SK-N-SH (cell line): ENCODE data around the gene SGPP2. TPM values are rescaled to one million over a fixed set of nuclear protein-coding genes. Genes with fewer than 3 reads are reported as not detected.

Source experiments
- CTCF ChIA-PET: fragments of 300-600, 350-600 bp; formaldehyde crosslinking; extraction: SDS; loops from one replicate; lab custom pipeline; 2021; lab: Yijun Ruan, JAX
- POLR2A ChIA-PET: fragments of 350-600 bp; sonication (Branson Sonifier 250); formaldehyde crosslinking; extraction: SDS; loops from one replicate; lab custom pipeline; 2020; ENCODE audit warnings: antibody characterized with exemption, inconsistent platforms; lab: Yijun Ruan, JAX
- DNase-seq: peaks from one replicate; pipeline ENCODE4 v3.0.0; 2012
- H2AFZ ChIP-seq: fragments of 200-600 bp; sonication (generic); 2 replicates; pipeline ENCODE4 v1.8.1; 2016; ENCODE audit warnings: antibody characterized with exemption, mild to moderate bottlenecking, low read depth
- H3F3A ChIP-seq: fragments of 200-600 bp; sonication (generic); replicated peaks from 2 replicates; pipeline ENCODE3; 2016; ENCODE audit warnings: antibody characterized with exemption, mild to moderate bottlenecking; ENCODE audit not compliant: insufficient read depth
- H3K27ac ChIP-seq, 2 experiments: fragments of 200-500 bp in 1 of 2; fragments of 200-600 bp in 1 of 2; sonication (Bioruptor generic) in 1 of 2; sonication (generic), shearing (Covaris generic) in 1 of 2; 2 replicates each; pipeline versions ENCODE4 v1.5.1 to v1.6.1; 2014 to 2016; ENCODE audit warnings: low read depth in 2 of 2, inconsistent platforms in 1 of 2, low read length in 1 of 2, mild to moderate bottlenecking in 1 of 2, mixed read lengths in 1 of 2
- H3K27me3 ChIP-seq: fragments of 200-600 bp; sonication (generic), shearing (Covaris generic); 2 replicates; pipeline ENCODE4 v1.6.1; 2016; ENCODE audit warnings: mixed run types; ENCODE audit not compliant: insufficient read depth
- H3K36me3 ChIP-seq, 2 experiments: fragments of 200-500 bp in 1 of 2; fragments of 200-600 bp in 1 of 2; sonication (Bioruptor generic) in 1 of 2; sonication (generic) in 1 of 2; replicated peaks in 1 of 2; 2 replicates each; pipeline versions ENCODE3 to v1.5.1; 2014 to 2016; ENCODE audit warnings: low read length in 1 of 2, mild to moderate bottlenecking in 1 of 2; ENCODE audit not compliant: insufficient read depth in 2 of 2, control insufficient read depth in 1 of 2
- H3K4me1 ChIP-seq, 2 experiments: fragments of 200-500 bp in 1 of 2; fragments of 200-600 bp in 1 of 2; sonication (Bioruptor generic) in 1 of 2; sonication (generic), shearing (Covaris generic) in 1 of 2; 2 replicates each; pipeline versions ENCODE4 v1.5.1 to v1.6.1; 2014 to 2016; ENCODE audit warnings: low read depth in 1 of 2, low read length in 1 of 2, mixed run types in 1 of 2; ENCODE audit not compliant: insufficient read depth in 2 of 2, control insufficient read depth in 1 of 2
- H3K4me2 ChIP-seq: fragments of 200-600 bp; sonication (generic), shearing (Covaris generic); 2 replicates; pipeline ENCODE4 v1.6.1; 2017; ENCODE audit warnings: mixed run types
- H3K4me3 ChIP-seq, 2 experiments: fragments of 200-500 bp in 1 of 2; fragments of 200-600 bp in 1 of 2; sonication (Bioruptor generic) in 1 of 2; sonication (generic), shearing (Covaris generic) in 1 of 2; 2 replicates each; pipeline versions ENCODE4 v1.5.1 to v1.8.1; 2014 to 2016; ENCODE audit warnings: low read depth in 2 of 2, inconsistent platforms in 1 of 2, low read length in 1 of 2, mild to moderate bottlenecking in 1 of 2, mixed read lengths in 1 of 2, moderate library complexity in 1 of 2
- H3K79me2 ChIP-seq: fragments of 200-600 bp; sonication (generic); 2 replicates; pipeline ENCODE4 v1.8.1; 2017; ENCODE audit warnings: mild to moderate bottlenecking; ENCODE audit not compliant: insufficient read depth
- H3K9ac ChIP-seq: fragments of 200-600 bp; sonication (generic); 2 replicates; pipeline ENCODE4 v1.6.1; 2017; ENCODE audit warnings: mixed run types
- H3K9me2 ChIP-seq: fragments of 200-600 bp; sonication (generic); 2 replicates; pipeline ENCODE4 v1.6.1; 2017; ENCODE audit warnings: mixed run types
- H3K9me3 ChIP-seq: fragments of 200-600 bp; sonication (generic); 2 replicates; pipeline ENCODE4 v1.6.1; 2017; ENCODE audit warnings: mixed run types, mild to moderate bottlenecking, moderate library complexity
- H4K20me1 ChIP-seq: fragments of 200-600 bp; sonication (generic); 2 replicates; pipeline ENCODE4 v1.6.1; 2017; ENCODE audit warnings: mild to moderate bottlenecking, mixed run types; ENCODE audit not compliant: insufficient read depth
- CHD2 ChIP-seq: fragments of 150-350 bp; IDR thresholded peaks from 2 replicates; pipeline ENCODE4 v1.6.1; 2018; ENCODE audit warnings: low read length; ENCODE audit not compliant: partially characterized antibody
- EP300 ChIP-seq, 2 experiments: IDR thresholded peaks; 2 replicates each; pipeline versions ENCODE4 v1.4.0 to v1.6.1; 2012; ENCODE audit warnings: borderline replicate concordance in 1 of 2, low read depth in 1 of 2, low read length in 1 of 2
- FOSL2 ChIP-seq: IDR thresholded peaks from 2 replicates; pipeline ENCODE4 v1.4.0; 2012; ENCODE audit warnings: low read depth, mild to moderate bottlenecking, moderate library complexity, borderline replicate concordance
- FOXM1 ChIP-seq: IDR thresholded peaks from 2 replicates; pipeline ENCODE4 v1.4.0; 2012; ENCODE audit warnings: low read depth, mild to moderate bottlenecking
- JUND ChIP-seq: IDR thresholded peaks from 2 replicates; pipeline ENCODE4 v1.4.0; 2012
- MEF2A ChIP-seq: IDR thresholded peaks from 2 replicates; pipeline ENCODE4 v1.4.0; 2012; ENCODE audit warnings: low read depth, borderline replicate concordance
- MXI1 ChIP-seq: IDR thresholded peaks from 2 replicates; pipeline ENCODE4 v1.6.1; 2012; ENCODE audit warnings: mild to moderate bottlenecking, low read depth, low read length, improper control_type of control experiment
- POLR2AphosphoS5 ChIP-seq: IDR thresholded peaks from 2 replicates; pipeline ENCODE4 v1.6.1; 2012; ENCODE audit warnings: low read depth, low read length
- RCOR1 ChIP-seq: fragments of 150-350 bp; IDR thresholded peaks from 2 replicates; pipeline ENCODE4 v1.6.1; 2017; ENCODE audit warnings: antibody characterized with exemption, low read length
- RXRA ChIP-seq: IDR thresholded peaks from 2 replicates; pipeline ENCODE4 v1.4.0; 2012; ENCODE audit warnings: low read depth, mild to moderate bottlenecking, borderline replicate concordance
- SIN3A ChIP-seq: IDR thresholded peaks from 2 replicates; pipeline ENCODE4 v1.6.1; 2012; ENCODE audit warnings: low read depth, mild to moderate bottlenecking, low read length, moderate library complexity, borderline replicate concordance
- TEAD4 ChIP-seq: IDR thresholded peaks from 2 replicates; pipeline ENCODE4 v1.4.0; 2012; ENCODE audit warnings: mild to moderate bottlenecking, borderline replicate concordance; ENCODE audit not compliant: insufficient read depth
- YY1 ChIP-seq: IDR thresholded peaks from 2 replicates; pipeline ENCODE4 v1.4.0; 2012; ENCODE audit warnings: low read depth, mild to moderate bottlenecking
- WGBS: methylation state at CpG from one replicate; pipeline ENCODE4 v1.1.6; 2017; ENCODE audit warnings: low lambda C conversion rate; 5-methylcytosine and 5-hydroxymethylcytosine counted together
- polyA plus RNA-seq, 3 experiments: library from polyadenylated mRNA; depleted of rRNA; stranded (reverse); fragments of >200 nt; gene quantifications; 2 replicates each; pipeline ENCODE4 v1.2.3, GENCODE V29; 2012
- TF ChIP-seq, protein P1 (sequence below): IDR thresholded peaks from 2 replicates; pipeline ENCODE4 v1.4.0; 2012; ENCODE audit warnings: low read depth
- TF ChIP-seq, protein P2 (sequence below): fragments of 150-350 bp; IDR thresholded peaks from 2 replicates; pipeline ENCODE4 v1.6.1; 2017; ENCODE audit warnings: antibody characterized with exemption, low read length, low read depth, borderline replicate concordance
- TF ChIP-seq, protein P3 (sequence below): IDR thresholded peaks from 2 replicates; pipeline ENCODE4; 2012
- TF ChIP-seq, protein P4 (sequence below): fragments of 150-350 bp; IDR thresholded peaks from 2 replicates; pipeline ENCODE4 v1.6.1; 2016; ENCODE audit warnings: mild to moderate bottlenecking, low read depth, low read length
- TF ChIP-seq, protein P5 (sequence below): fragments of 200-600 bp; sonication (generic); IDR thresholded peaks from 2 replicates; pipeline ENCODE4 v1.6.1; 2017; ENCODE audit warnings: antibody characterized with exemption, mild to moderate bottlenecking, moderate library complexity

The SGPP2 gene
- polyA plus RNA-seq, 1 of the 3 experiments (the other 2 are of a cell fraction): 0.03 TPM

DNA sequence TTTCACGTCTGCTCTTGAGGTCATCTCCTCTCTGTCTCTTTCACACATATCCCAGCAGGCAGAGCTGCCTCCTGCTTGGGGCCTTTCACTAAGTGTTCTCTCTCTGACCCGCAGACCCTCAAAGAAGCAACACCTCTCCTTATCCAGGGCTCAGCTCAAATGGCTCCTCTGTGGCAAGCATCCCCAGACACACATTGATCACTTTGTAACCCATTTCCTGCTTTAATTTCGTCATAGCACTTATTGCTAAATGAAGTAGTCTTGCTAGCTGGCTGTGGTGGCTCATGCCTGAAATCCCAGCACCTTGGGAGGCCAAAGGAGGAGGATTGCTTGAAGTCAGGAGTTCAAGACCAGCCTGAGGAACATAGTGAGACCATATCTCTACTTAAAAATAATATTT lies 41.4 kb downstream of the SGPP2 start:
- ChIA-PET POLR2A (no interaction called here), CTCF (no interaction called here)
- Histone ChIP-seq H3K4me2 (no peak overlapping the region), H3K9me3 (no peaks in the 10 kb centered on the region), H3K27ac (no peak overlapping the region), H3K27me3 (no peaks in the 10 kb centered on the region), H4K20me1 (no peaks in the 10 kb centered on the region), H3K36me3 (no peaks in the 10 kb centered on the region), H3K79me2 (no peaks in the 10 kb centered on the region), H3K9ac (no peak overlapping the region), H2AFZ (no peak overlapping the region), H3K4me3 (no peak overlapping the region), H3K9me2 (no peaks in the 10 kb centered on the region), H3F3A (no peaks in the 10 kb centered on the region), H3K4me1 (peaks cover 0 to 15% of the 10 kb centered on the region in 2 experiments; a peak in 2 of 4 replicates)
- TF ChIP-seq RCOR1: no peak
- no peak for TF ChIP-seq FOSL2
- no peak for TF ChIP-seq MXI1
- TF ChIP-seq, protein P1, sequence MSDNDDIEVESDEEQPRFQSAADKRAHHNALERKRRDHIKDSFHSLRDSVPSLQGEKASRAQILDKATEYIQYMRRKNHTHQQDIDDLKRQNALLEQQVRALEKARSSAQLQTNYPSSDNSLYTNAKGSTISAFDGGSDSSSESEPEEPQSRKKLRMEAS: no peak
- TF ChIP-seq EP300 (IDR thresholded peaks at IDR 0.05; ENCODE audit: borderline replicate concordance in 1 of 2, low read depth in 1 of 2, low read length in 1 of 2): no peak
- 25% methylated on average over 3 of the region's 3 CpGs for WGBS
- DNase-seq: no peak

DNA sequence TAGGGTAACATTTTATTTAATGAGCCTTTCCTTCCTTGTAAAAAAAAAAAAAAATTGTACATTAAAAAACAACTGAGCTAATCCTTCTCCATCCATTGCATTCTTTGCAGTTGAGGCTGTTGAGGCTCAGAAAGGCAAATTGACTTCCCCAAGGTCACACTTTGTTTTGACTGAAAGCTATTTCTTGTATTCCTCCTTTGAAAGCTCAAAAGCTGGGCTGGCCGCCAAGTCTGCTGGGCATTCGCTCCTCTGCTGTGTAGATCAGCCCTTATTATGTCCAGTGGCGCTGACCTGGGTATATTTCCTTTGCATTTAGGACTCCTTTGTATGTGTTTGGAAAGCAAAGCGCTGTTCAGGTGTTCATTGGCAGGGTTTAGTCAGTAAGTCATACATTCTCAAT lies 44.0 kb downstream of the SGPP2 start:
- no peaks in the 10 kb centered on the region for H3K27me3 ChIP-seq
- no peak overlapping the region for H3K4me3 ChIP-seq
- no peaks in the 10 kb centered on the region for H4K20me1 ChIP-seq
- DNase-seq: peak; percentile 36
- no peaks in the 10 kb centered on the region for H3K9me3 ChIP-seq
- H3K36me3 ChIP-seq: no peaks in the 10 kb centered on the region
- no peaks in the 10 kb centered on the region for H3K79me2 ChIP-seq
- peaks cover 0 to 15% of the 10 kb centered on the region in 2 experiments; a peak in 2 of 4 replicates for H3K4me1 ChIP-seq
- H3K27ac ChIP-seq: no peak overlapping the region
- WGBS: 36% methylated on average over 4 of the region's 4 CpGs
- H2AFZ ChIP-seq: no peak overlapping the region
- ChIA-PET POLR2A (interaction anchor here (0.6 kb wide), 1 partner anchor 8 kb away, joined by 3 read pairs; no protein-coding TSS in a partner anchor), CTCF (interaction anchor here (0.7 to 2.1 kb wide), 6 partner anchors 10 to 491 kb away, joined by 3 to 5 read pairs (median 3); no protein-coding TSS in a partner anchor)
- H3F3A ChIP-seq: no peaks in the 10 kb centered on the region
- TF ChIP-seq, protein P2, sequence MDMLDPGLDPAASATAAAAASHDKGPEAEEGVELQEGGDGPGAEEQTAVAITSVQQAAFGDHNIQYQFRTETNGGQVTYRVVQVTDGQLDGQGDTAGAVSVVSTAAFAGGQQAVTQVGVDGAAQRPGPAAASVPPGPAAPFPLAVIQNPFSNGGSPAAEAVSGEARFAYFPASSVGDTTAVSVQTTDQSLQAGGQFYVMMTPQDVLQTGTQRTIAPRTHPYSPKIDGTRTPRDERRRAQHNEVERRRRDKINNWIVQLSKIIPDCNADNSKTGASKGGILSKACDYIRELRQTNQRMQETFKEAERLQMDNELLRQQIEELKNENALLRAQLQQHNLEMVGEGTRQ: no peak
- TF ChIP-seq, protein P3, sequence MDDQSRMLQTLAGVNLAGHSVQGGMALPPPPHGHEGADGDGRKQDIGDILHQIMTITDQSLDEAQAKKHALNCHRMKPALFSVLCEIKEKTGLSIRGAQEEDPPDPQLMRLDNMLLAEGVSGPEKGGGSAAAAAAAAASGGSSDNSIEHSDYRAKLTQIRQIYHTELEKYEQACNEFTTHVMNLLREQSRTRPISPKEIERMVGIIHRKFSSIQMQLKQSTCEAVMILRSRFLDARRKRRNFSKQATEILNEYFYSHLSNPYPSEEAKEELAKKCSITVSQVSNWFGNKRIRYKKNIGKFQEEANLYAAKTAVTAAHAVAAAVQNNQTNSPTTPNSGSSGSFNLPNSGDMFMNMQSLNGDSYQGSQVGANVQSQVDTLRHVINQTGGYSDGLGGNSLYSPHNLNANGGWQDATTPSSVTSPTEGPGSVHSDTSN: no peak
- no peak for TF ChIP-seq MEF2A
- TF ChIP-seq, protein P4, sequence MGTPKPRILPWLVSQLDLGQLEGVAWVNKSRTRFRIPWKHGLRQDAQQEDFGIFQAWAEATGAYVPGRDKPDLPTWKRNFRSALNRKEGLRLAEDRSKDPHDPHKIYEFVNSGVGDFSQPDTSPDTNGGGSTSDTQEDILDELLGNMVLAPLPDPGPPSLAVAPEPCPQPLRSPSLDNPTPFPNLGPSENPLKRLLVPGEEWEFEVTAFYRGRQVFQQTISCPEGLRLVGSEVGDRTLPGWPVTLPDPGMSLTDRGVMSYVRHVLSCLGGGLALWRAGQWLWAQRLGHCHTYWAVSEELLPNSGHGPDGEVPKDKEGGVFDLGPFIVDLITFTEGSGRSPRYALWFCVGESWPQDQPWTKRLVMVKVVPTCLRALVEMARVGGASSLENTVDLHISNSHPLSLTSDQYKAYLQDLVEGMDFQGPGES: no peak
- no peak for TF ChIP-seq YY1
- TF ChIP-seq FOXM1: no peak
- TF ChIP-seq TEAD4: no peak
- TF ChIP-seq, protein P5, sequence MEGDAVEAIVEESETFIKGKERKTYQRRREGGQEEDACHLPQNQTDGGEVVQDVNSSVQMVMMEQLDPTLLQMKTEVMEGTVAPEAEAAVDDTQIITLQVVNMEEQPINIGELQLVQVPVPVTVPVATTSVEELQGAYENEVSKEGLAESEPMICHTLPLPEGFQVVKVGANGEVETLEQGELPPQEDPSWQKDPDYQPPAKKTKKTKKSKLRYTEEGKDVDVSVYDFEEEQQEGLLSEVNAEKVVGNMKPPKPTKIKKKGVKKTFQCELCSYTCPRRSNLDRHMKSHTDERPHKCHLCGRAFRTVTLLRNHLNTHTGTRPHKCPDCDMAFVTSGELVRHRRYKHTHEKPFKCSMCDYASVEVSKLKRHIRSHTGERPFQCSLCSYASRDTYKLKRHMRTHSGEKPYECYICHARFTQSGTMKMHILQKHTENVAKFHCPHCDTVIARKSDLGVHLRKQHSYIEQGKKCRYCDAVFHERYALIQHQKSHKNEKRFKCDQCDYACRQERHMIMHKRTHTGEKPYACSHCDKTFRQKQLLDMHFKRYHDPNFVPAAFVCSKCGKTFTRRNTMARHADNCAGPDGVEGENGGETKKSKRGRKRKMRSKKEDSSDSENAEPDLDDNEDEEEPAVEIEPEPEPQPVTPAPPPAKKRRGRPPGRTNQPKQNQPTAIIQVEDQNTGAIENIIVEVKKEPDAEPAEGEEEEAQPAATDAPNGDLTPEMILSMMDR: no peak
- no peak for TF ChIP-seq RXRA
- TF ChIP-seq EP300 (IDR thresholded peaks at IDR 0.05; ENCODE audit: borderline replicate concordance in 1 of 2, low read depth in 1 of 2, low read length in 1 of 2): no peak
- TF ChIP-seq CHD2: no peak
- TF ChIP-seq JUND: no peak
- no peak for TF ChIP-seq SIN3A
- TF ChIP-seq POLR2AphosphoS5: no peak
- no peak overlapping the region for H3K9ac ChIP-seq
- H3K9me2 ChIP-seq: no peaks in the 10 kb centered on the region
- H3K4me2 ChIP-seq: no peak overlapping the region
